PC-9 (cell line): ENCODE results near the gene PARP8. TPM values are rescaled to one million over a fixed set of nuclear protein-coding genes. Genes with fewer than 3 reads are reported as not detected.

Source experiments
- BruUV-seq: library from RNA; stranded (reverse); fragments of 400-500 nt; replicated peaks from 2 replicates; lab custom pipeline; 2021; lab: Mats Ljungman, UMichigan
- CTCF ChIA-PET: fragments of 300-600 bp; sonication (Branson Sonifier 250); formaldehyde crosslinking; loops from one replicate; lab custom pipeline; 2022; ENCODE audit warnings: antibody characterized with exemption; lab: Charles Lee
- POLR2A ChIA-PET: fragments of 300-600 bp; sonication (Branson Sonifier 250); formaldehyde crosslinking; loops from one replicate; lab custom pipeline; 2022; ENCODE audit warnings: antibody characterized with exemption; ENCODE audit not compliant: unreplicated experiment; lab: Charles Lee
- DNase-seq, 2 experiments: peaks; one replicate each; pipeline versions ENCODE4 v3.0.0 to v3.0.0-alpha.2; 2015 to 2022; ENCODE audit warnings: mixed read lengths in 1 of 2
- H2AFZ ChIP-seq: fragments of 200-600 bp; sonication (generic); 2 replicates; pipeline ENCODE4 v1.8.1; 2017; ENCODE audit warnings: antibody characterized with exemption
- H3F3A ChIP-seq: fragments of 200-600 bp; sonication (generic); 2 replicates; pipeline ENCODE4 v1.8.1; 2017; ENCODE audit warnings: antibody characterized with exemption, mild to moderate bottlenecking, low read depth; ENCODE audit not compliant: insufficient read depth
- H3K27ac ChIP-seq: fragments of 200-600 bp; sonication (generic); 2 replicates; pipeline ENCODE4 v1.6.1; 2016; ENCODE audit warnings: mixed run types
- H3K27me3 ChIP-seq: fragments of 200-600 bp; sonication (generic); 2 replicates; pipeline ENCODE4 v1.6.1; 2016; ENCODE audit warnings: low read depth, mixed run types; ENCODE audit not compliant: insufficient read depth
- H3K36me3 ChIP-seq: fragments of 200-600 bp; sonication (generic); 2 replicates; pipeline ENCODE4 v1.6.1; 2016; ENCODE audit warnings: low read depth, mixed run types
- H3K4me1 ChIP-seq: fragments of 200-600 bp; sonication (generic); replicated peaks from 2 replicates; pipeline ENCODE4 v1.6.1; 2016; ENCODE audit warnings: mixed run types; ENCODE audit not compliant: insufficient read depth
- H3K4me2 ChIP-seq: fragments of 200-600 bp; sonication (generic); 2 replicates; pipeline ENCODE4 v1.6.1; 2017; ENCODE audit warnings: mixed run types
- H3K4me3 ChIP-seq: fragments of 200-600 bp; sonication (generic); 2 replicates; pipeline ENCODE4 v1.6.1; 2016; ENCODE audit warnings: mixed run types
- H3K79me2 ChIP-seq: fragments of 200-600 bp; sonication (generic); 2 replicates; pipeline ENCODE4 v1.6.1; 2017; ENCODE audit warnings: low read depth, mixed run types
- H3K9me2 ChIP-seq: fragments of 200-600 bp; sonication (generic); 2 replicates; pipeline ENCODE4 v1.8.1; 2017; ENCODE audit warnings: mild to moderate bottlenecking; ENCODE audit not compliant: insufficient read depth
- H3K9me3 ChIP-seq: fragments of 200-600 bp; sonication (generic); 2 replicates; pipeline ENCODE4 v1.8.1; 2016; ENCODE audit warnings: low read depth; ENCODE audit not compliant: insufficient read depth
- H4K20me1 ChIP-seq: fragments of 200-600 bp; sonication (generic); 2 replicates; pipeline ENCODE4 v1.8.1; 2017; ENCODE audit not compliant: insufficient read depth
- EZH2 ChIP-seq: fragments of 200-600 bp; sonication (generic); IDR thresholded peaks from 2 replicates; pipeline ENCODE4 v1.8.0; 2017; ENCODE audit warnings: antibody characterized with exemption, low read depth
- intact Hi-C: fragments of 100-400 bp; cut with micrococcal nuclease; formaldehyde crosslinking; loops from one replicate; pipeline ENCODE4 v1.10.0; 2022; ENCODE audit not compliant: unreplicated experiment
- total RNA-seq: library from RNA; stranded (reverse); gene quantifications from 2 replicates; pipeline ENCODE4 v1.2.3, GENCODE V29; 2021
- TF ChIP-seq, protein P1 (sequence below): fragments of 200-600 bp; sonication (generic); conservative IDR thresholded peaks from 2 replicates; pipeline ENCODE4 v1.6.1; 2017; ENCODE audit warnings: mixed run types, antibody characterized with exemption, mild to moderate bottlenecking, moderate library complexity

Gene PARP8
- total RNA-seq, 1 experiment from 2014 or later: 17.6 TPM

DNA sequence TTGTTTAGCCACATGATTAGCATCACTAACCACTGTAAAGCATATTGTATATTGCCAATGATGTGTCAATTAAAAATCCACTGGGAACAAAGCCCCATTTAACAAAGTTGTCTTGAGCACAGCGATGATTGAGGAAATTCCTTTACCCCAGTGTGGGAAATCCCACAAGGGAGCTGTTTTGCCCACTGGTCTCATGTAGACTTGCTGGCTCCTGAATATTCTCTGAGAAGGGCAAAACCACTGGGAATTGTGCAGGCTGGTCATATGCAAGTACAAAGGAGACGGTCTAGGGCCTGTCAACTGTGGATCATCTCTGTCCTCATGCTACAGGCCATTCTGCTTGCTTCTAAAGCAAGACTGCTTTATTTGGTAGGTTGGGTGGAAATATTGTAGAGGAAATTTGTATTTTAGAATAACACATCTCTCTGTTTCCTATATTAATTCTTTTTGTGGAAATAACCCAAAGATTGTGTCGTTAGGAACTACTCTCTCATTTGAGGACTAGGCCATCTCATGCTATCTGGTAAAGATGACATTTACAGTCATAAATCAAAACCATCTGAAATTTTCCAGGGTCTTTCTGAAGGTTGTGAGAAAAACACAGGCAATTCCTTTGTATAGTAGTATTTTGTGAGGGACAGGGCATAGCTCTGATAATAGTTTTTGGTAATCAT, 60.2 kb downstream of the PARP8 start:
- TF ChIP-seq, protein P1, sequence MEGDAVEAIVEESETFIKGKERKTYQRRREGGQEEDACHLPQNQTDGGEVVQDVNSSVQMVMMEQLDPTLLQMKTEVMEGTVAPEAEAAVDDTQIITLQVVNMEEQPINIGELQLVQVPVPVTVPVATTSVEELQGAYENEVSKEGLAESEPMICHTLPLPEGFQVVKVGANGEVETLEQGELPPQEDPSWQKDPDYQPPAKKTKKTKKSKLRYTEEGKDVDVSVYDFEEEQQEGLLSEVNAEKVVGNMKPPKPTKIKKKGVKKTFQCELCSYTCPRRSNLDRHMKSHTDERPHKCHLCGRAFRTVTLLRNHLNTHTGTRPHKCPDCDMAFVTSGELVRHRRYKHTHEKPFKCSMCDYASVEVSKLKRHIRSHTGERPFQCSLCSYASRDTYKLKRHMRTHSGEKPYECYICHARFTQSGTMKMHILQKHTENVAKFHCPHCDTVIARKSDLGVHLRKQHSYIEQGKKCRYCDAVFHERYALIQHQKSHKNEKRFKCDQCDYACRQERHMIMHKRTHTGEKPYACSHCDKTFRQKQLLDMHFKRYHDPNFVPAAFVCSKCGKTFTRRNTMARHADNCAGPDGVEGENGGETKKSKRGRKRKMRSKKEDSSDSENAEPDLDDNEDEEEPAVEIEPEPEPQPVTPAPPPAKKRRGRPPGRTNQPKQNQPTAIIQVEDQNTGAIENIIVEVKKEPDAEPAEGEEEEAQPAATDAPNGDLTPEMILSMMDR: no peak
- no peak for TF ChIP-seq EZH2
- Histone ChIP-seq H3K9me2 (no peaks in the 10 kb centered on the region), H3K36me3 (no peaks in the 10 kb centered on the region), H3F3A (no peaks in the 10 kb centered on the region), H3K9me3 (no peaks in the 10 kb centered on the region), H3K27ac (no peak overlapping the region), H3K4me1 (no peaks in the 10 kb centered on the region), H4K20me1 (no peaks in the 10 kb centered on the region; the same call in 1 of the 2 replicates), H2AFZ (no peak overlapping the region), H3K4me2 (no peak overlapping the region), H3K4me3 (no peak overlapping the region), H3K27me3 (no peaks in the 10 kb centered on the region), H3K79me2 (no peaks in the 10 kb centered on the region)
- BruUV-seq: no TSS peak
- CTCF ChIA-PET: no interaction called here
- no peak for DNase-seq
- POLR2A ChIA-PET: no interaction called here
- intact Hi-C loops: no loop called here

DNA sequence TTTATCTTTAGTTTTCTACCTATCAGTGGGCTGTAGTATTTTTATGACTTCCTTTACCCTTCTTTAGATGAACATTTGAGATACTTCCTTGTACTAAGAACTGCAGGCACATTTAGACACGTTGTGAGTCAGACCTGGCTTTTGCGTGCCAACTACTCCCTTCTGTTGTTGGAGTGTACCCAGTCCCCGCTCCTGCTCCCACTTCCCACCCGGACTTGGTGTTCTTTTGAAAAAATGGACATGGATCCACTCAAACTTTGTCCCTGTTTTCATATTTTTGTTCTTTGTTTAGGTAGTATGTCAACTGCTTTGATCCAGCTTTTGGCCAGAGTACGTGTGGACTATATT, 60.7 kb downstream of the PARP8 start:
- H3K4me2 ChIP-seq: no peak overlapping the region

DNA sequence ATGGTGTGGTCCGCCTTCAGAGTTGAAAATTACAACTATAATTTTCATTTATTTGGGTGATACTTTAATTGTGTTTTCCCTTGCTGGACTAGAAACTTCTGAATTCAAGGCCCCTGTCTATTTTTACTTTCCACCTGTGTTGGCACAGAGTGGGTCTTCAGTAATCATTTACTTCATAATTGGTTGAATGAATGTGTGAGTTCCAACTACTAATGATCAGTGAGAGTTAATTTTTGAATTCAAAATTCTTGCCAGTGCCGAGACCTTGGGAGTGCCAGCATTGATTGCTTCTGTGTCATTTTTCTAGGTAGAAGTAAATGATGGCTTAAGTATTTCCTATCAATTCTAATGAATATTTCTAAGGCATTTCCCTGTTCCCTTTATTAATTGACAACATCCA, 61.4 kb downstream of the PARP8 start:
- H2AFZ ChIP-seq: no peak overlapping the region
- no peak overlapping the region for H3K4me2 ChIP-seq
- no peaks in the 10 kb centered on the region for H3F3A ChIP-seq
- ChIA-PET CTCF (no interaction called here), POLR2A (no interaction called here)
- TF ChIP-seq, protein P1: no peak
- TF ChIP-seq EZH2: no peak
- no peaks in the 10 kb centered on the region for H3K9me3 ChIP-seq
- no peaks in the 10 kb centered on the region for H3K27me3 ChIP-seq
- intact Hi-C loops: no loop called here
- H4K20me1 ChIP-seq: no peaks in the 10 kb centered on the region; the same call in 1 of the 2 replicates
- no peaks in the 10 kb centered on the region for H3K79me2 ChIP-seq
- H3K4me1 ChIP-seq: no peaks in the 10 kb centered on the region
- H3K36me3 ChIP-seq: no peaks in the 10 kb centered on the region
- no peak for DNase-seq
- BruUV-seq: no TSS peak
- H3K4me3 ChIP-seq: no peak overlapping the region
- no peaks in the 10 kb centered on the region for H3K9me2 ChIP-seq
- H3K27ac ChIP-seq: no peak overlapping the region

More for the DNA sequence above, 60.7 kb downstream of the PARP8 start:
- H3K36me3 ChIP-seq: no peaks in the 10 kb centered on the region
- no peaks in the 10 kb centered on the region for H3K79me2 ChIP-seq
- no TSS peak for BruUV-seq
- H4K20me1 ChIP-seq: no peaks in the 10 kb centered on the region; the same call in 1 of the 2 replicates
- intact Hi-C loops: no loop called here
- H3K27ac ChIP-seq: no peak overlapping the region
- ChIA-PET CTCF (no interaction called here), POLR2A (no interaction called here)
- no peak for DNase-seq
- no peak for TF ChIP-seq EZH2
- TF ChIP-seq, protein P1: no peak
- no peaks in the 10 kb centered on the region for H3K9me2 ChIP-seq
- no peaks in the 10 kb centered on the region for H3K27me3 ChIP-seq
- no peaks in the 10 kb centered on the region for H3K9me3 ChIP-seq
- H2AFZ ChIP-seq: no peak overlapping the region
- H3K4me1 ChIP-seq: no peaks in the 10 kb centered on the region
- H3K4me3 ChIP-seq: no peak overlapping the region
- no peaks in the 10 kb centered on the region for H3F3A ChIP-seq
